ENCODE measurements around the gene TXNRD2.
A peak's percentile ranks its signal among the peaks of the same experiment; 100 is the strongest.

TXNRD2 gene

DNA sequence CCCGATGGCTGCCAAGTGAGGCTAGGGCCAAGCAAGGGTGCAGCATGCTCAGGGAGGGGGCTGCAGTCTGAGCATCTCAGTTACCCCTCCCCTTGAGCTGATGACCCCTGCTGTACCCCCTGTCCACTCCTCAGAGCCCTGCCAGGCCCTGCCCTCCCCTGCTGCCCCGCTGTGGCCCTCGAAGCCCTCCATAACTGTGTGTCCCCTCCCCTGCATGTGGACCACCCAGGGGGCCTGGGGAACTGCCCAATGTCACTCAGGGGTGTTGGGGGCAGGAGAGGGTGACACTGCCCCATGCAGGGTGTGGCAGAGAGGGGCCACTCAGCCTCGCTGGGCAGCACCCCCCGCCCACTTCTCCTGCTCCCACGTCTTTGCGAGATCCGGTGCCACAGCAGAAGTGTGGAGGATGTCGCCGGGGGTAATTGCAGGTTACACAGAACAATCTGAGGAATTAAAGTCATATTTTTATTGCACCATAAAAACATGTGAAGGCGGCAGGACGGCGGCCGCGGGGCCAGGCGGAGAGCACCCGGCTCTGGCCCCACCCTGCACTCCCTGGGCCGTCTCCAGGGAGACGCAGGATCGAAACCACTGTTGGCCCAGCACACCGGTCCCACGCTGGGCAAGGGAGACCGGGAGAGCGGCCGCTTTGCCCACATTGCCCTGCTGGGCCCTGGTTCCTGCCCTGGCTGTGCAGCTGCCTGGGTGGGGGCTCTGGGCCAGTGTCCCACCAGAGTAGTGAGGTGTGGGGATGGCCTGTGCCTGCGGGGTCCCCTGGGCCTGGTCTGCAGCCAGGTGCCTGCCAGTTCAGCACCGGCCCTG lies 68.3 kb downstream of the TXNRD2 start:
- no peak for DNase-seq

DNA sequence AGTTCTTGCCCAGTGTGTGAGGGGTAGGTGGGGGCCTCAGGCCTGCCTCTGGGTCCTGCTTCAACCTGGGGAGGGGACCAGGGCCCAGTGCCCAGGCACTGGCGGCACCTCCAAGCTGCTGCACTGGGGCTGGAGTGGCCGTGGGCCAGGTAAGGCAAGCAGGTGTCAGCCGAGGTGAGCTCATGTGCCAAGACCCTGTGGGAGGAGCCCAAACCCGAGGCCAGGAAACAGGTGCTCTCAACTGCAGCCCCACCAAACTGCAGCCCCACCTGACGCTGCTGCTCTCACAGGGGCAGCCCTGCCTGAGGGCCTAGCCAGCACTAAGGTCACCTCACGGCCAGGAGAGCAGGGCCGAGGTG lies 68.9 kb downstream of the TXNRD2 start:
- peak; percentile 43 for DNase-seq

DNA sequence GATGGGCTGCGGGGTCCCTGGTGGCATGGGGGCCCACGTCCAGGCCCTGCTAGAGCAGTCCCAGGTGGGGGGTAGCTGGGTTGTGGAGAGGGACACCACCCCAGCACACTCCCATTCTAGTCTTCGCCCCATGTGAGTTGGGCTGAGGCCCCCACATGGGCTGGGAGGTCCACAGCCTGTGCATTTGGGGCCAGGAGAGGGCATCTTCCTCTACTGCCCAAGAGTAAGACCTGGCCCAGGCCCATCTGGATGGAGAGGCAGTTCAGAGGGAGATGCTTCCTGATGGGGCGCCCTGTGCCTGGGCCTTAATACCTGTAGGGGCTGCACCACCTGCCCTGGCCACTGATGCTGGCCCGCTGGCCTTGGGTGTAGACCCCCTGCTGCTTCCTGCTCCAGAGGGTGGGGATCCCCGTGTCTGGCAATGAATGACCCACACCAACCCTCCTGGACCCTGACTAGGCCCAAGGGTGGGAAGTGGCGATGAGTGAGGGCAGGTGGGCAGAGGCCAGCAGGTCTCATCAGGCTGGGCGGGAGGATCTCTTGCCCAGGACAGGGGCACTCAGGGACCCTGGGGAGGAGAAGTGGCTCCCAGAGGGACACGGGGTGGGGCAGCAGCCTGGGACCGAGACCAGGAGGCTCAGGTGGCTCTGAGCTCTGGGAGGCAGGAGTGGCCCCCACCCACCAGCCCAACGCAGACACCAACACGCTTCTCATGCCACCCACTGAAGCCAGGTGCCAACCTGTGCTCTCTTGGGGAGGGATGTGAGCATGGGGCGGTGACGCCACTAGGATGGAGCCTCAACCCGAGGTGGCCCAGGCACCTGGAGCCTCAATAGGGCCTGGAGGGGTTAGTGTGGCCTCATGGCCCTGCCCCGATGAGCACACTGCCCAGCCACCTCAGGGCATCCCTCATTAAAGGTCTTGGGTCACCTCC lies 69.5 kb downstream of the TXNRD2 start:
- DNase-seq: no peak

DNA sequence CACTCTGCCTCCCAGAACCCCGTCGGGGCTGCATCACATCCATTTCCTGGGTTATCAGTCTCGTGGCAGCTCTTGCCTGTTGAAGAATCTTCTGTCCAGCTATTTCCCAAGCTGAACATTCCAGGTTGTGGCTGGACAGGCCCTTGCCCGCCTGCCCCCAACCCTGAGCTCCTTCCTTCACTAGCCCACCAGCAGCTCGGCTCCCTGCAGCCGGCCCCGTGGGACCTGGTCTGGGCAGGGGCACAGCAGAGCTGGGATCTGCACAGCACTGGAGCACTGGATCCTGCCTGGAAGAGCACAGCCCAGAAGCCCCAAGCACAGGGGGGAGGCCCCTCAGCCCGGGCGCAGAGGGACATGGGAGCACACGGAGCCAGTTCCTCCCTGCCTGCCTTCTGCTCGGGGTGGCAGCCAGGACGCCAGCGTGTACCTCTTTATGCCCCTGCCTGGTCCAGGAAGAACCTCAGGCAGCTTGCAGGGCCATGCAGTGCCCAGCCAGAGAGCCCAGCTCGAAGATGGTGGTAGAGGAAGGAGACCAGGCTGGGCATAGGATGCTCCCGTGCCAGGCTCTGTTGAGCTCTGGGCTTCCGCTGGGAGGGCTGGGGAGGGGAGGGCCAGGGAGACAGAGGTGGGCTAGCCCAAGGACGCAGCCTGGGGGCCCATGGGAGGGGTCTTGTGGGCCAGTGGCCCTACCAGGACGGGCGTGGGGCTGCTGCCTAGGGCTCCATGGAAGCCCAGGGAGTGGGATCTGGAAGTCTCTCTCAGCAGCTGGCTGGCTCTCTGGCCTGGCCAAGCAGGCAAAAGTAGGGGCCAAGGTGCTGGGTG lies 70.4 kb downstream of the TXNRD2 start:
- no peak for DNase-seq

DNA sequence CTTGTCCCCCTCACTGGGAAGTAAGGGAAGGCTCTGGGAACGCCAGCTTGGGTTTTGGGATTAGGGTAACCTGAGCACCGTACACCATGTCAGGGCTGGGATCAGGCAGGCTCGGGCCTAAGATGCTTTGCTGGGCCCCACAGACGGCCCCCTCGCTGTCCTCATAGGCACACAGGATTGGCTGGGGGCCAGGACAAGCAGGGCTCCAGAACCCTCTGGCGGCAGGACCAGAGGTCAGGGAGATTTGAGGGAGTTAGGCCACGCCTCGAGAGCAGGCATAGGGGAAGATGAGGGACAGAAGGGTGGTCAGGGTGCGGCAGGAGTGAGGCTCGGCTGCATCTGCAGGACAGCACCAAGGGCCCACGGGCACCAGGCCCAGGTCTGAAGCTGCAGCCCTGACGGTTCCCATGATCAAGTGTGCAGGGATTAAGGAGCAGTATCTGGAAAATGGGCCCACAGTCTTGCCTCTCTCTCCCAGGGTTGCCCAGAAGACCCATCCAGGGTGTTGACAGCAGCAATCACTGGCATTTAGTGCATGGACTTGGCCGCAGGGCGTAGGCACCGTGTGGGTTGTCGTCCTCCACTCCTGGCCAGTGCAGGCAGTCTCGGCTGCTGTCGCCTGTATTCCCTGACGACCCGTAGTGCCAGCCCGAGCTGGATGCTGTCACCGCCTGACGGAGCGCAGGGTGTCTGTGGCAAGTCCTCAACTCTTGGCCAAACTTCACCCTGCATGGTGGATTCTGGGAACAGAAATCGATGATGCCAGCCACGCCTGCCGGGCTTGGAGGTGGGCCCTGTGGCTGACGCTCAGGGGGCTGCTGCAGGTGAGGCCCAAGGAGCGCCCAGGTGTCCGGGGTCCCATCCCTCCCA lies 71.2 kb downstream of the TXNRD2 start:
- no peak for DNase-seq

DNA sequence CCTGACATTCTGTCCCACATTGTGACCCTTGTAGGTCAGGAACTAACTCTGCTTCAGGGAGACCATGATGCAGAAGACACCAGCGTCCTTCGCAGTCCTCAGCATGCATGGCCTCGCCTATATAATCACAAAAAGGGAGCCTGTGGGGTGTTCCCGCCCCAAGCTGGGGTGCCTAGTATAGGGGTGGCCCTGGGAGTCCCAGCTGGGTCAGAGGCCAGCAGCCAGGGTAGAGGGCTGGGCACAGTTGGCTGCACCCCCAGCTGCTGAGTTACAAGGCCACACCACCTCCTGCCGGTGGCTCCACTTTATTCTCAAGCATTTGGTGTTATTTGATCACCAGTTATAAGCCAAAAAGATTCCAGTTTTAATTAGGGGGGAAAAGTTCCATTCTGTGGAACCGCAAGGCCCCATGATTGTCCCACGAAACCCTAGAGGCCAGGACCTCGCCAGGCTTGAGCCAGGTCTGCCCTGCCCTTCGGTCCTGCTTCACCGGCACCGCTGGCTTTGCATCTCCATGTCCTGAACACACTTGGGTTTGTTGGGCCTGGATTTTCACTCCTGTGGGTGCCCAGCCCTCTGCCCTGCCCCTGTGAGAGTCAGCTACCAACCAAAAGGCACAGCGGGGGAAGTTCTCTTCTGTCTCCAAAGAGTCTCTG lies 72.0 kb downstream of the TXNRD2 start:
- no peak for DNase-seq

DNA sequence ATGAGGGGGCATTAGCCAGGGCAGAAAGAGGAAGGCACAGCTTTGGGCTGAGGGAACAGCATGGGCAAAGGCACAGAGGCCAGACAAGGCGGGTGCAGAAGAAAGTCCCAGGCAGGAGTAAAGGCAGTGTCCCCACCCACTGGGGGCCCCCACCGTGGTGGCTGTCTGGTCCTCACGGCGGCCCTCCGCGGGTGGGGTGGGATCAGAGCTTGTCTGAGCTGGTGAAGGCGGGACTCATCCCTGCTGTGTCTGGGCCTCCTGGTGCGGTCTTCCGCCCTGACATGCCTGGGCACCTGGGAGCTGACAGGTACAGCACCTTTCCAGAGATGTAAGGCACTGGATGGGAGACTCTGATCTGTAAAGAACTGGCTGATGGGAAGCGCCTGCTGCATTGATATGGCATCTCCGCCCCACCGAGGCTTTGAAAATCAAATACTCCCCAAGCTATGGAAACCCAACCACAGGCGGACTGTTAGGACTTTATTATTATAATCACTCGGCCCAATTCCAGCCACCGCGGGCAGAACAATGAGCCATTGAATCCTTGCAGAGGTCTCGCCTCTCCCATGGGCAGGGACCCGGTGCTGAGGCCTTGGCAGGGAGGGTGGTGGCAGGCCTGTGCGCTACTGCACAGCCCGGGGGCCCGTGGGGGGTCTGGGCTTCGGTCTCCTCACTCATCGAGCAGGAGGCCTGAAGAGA lies 72.7 kb downstream of the TXNRD2 start:
- no peak for DNase-seq

DNA sequence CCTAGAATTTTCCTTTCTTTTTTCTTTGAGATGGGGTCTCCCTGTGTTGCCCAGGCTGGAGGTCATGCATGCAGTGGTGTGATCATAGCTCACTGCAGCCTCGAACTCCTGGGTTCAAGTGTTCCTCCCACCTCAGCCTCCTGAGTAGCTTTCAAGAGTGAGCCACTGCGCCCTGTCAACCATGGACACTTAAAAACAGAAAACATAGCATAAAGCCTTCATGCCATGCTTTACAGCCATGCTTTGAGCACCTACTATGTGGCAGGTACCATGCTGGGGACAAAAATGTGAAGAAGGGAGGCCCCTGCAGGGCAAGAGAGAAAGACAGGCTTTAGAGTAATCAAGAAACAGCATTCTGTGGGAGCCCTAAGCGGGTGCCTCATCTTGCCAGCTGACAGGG lies 73.3 kb downstream of the TXNRD2 start:
- DNase-seq: no peak

DNA sequence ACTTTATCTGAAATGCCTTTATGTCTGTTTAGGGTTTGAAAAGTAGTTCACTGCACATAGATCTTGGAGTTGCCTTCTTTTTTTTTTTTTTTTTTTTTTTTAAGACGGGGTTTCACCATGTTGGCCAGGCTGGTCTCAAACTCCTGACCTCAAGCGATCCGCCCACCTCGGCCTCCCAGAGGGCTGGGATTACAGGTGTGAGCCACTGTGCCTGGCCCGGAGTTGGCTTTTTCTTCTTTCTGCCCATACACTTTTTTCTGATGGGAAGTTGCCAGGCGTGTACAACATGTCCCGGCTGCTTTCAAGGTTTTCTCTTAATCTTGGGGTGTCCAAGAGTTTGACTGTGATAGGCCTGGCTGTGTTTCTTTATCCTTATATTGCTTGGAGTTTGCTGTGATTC lies 74.0 kb downstream of the TXNRD2 start:
- DNase-seq: no peak

DNA sequence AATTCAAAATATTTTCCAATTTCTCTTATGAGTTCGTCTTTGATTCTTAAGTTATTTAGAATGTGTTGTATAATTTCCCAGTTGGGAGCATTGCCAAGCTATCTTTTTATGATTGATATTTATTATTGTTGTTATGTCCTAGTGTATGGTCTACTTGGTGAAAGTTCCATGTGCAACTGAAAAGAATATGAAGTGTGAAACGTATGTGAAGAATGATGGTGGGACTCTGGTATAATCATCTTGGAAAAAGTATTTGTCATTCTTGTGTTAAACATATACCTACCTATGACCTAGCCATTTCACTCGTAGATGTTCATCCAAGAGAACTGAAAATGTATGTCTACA lies 75.0 kb downstream of the TXNRD2 start:
- DNase-seq: no peak

DNA sequence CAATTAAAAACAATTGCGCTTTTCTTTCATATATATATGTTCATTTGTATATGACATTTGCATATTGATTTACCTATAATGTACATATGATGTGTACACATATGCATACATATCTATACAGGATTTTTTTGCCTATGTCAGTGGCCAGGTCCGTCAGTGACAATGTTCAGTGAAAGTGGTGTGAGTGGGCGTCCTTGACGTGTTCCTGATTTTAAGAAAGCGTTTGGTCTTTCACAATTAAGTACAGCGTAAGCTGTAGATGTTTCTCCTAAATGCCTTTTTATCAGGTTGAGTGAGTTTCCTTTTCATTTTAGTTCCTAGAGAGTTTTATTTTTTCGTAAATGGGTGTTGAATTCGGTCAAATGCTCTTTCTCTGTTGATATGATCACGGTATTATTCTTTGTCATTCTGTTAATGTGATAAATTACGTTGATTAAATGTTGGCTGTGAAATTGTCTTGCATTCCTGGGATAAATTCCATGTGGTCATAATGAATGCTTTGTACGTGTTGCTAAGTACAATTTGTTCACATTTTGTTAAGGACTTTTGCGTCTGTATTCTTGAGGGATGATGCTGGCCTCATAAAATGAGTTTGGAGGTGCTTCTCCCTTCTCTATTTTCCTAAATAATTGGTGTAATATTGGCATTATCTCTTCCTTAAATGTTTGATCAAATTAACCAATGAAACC lies 76.3 kb downstream of the TXNRD2 start:
- DNase-seq: no peak

DNA sequence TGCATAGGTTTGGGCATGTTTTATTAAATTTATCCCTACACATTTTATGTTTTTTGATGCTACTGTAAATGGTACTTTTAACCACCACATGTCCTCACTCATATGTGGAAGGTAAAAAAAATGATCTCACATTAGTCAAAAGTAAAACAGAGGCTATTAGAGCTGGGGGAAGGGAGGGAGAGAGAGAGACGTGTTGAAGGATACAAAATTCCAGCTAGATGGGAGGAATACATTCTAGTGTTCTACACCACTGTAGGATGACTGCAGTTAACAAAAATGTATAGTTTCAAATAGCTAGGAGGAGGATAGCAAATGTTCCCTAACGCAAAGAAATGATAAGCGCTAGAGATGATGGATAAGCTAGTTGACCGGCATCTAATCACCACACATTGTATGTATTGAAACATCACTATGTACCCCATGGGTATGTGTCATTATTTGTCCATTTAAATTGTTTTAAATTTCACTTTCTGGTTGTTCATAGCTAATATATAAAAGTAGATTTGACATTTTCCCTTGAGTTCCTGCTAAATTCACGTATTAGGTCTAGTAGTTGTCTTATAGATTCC lies 77.0 kb downstream of the TXNRD2 start:
- no peak for DNase-seq

DNA sequence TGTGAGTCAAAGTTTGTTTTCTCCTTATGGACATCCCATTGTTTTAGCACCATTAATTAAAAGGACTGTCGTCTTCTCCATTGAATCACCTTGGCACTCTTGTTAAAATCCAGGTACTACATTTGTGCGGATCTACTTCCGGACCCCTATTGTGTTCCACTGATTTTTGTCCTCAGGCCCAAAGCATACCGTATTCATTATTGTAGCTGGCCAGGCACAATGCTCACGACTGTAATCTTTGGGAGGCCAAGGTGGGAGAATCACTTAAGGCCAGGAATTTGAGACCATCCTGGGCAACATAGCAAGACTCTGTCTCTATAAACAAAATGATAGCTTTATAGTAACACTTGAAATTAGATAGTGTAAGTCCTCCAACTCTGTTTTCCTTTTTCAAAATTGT lies 78.0 kb downstream of the TXNRD2 start:
- no peak for DNase-seq

DNA sequence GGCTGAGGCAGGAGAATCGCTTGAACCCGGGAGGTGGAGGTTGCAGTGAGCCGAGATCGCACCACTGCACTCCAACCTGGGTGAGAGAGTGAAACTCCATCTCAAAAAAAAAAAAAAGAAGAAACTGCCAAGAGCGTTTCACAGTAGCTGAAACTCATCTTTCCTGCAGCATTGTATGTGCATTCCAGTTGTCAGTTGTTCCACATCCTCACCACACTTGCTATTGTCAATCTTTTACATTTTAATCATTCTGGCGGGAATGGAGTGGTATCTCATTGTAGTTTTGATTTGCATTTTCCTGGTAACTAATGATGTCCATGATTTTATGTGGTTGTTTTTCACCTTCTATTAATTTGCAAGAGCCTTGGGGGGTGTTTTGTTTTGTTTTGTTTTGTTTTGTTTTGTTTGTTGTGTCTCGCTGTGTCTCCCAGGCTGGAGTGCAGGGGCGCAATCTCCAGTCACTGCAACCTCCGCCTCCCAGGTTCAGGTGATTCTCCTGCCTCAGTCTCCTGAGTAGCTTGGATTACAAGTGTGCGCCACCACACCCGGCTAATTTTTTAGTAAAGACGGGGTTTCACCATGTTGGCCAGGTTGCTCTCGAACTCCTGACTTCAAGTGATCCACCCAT lies 78.9 kb downstream of the TXNRD2 start:
- DNase-seq: no peak

DNA sequence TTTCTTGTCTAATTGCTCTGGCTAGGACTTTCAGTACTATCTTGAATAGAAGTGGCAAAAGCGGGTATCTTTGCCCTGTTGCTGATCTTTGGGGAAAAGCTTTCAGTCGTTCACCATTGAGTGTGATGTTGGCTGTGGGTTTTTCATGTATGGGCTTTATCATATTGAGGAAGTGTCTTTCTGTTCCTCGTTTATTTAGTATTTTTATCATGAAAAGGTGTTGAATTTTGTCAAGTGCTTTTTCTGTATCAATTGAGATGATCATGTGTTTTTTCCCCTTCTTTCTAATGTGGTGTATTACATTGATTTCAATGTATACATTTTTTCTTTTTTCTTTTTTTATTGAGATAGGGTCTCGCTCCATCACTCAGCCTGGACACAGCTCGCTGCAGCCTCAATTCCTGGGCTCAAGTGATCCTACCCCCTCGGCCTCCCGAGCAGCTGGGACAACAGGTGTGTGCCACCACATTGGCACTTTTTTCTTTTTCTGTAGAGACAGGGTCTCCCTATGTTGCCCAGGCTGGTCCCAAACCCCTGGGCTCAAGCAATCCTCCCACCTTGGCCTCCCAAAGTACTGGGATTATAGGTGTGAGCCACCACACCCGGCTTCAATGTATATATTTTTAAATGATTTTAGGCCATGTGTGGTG lies 81.6 kb downstream of the TXNRD2 start:
- no peak for DNase-seq

DNA sequence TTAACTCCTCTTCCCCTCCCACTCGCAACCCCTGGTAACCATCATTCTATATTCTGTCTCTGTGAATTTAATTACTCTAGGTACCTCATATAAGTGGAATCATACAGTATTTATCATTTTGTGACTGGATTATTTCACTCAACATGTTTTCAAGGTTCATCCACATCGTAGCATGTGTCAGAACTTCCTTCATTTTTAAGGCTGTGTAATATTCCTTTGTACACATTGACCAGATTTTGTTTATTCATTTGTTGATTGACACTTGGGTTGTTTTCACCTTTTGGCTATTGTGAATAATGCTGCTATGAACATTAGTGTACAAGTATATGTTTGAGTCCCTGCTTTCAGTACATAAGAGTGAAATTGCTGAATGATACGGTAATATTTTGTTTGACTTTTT lies 84.2 kb downstream of the TXNRD2 start:
- DNase-seq: no peak

DNA sequence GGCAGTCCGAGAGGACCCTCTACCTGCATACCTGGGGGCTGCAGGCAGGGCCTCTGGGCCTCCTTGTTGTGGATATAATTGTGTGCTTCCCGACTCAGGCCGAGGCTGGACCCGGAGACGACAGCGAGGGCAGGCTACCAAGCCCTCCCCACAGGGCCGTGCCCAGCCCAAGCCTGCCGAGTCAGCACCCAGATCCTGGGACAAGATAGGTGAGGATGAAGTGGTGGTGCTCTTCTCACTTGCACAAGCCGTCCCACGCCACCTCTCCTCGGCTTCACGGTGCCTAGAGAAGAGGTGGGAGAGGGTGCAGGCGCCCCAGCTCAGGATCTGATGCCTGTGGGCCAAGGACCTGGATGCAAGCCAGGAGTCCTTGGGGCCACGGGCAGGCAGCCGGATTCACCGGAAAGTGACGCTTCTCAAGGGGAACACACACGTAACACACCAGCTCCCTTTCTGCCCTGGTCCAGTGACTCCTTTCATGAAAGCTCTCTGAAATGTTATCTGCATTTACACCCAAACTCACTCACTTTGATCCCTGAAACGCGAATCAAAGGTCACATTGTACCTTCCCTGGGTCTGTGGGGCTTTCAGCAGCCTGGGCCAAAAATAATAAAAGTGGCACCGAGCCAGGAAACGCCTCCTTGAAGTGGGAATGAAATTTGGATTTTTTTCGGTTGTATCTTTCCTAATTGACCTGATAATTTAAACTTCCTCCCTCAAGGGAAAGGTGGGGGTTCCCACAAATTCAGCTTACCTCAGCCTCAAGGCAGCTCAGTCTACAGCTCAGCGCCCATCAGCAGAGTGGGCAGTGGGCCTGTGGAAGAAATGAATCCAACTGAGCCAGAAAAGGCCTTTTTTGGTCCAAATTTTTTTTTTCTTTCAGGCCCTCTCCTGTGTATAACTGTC lies 85.9 kb downstream of the TXNRD2 start:
- peak; percentile 48 for DNase-seq

Measured in DMS153 (cell line).